HG03280 (cell line): ENCODE results near the gene C9orf72.
"Not testable (repeated sequence)": the region's sequence is repeated elsewhere in the genome, so short reads cannot be mapped to it uniquely, and the experiment has no call there.

Experiments
- ATAC-seq: cut with Tn5 transposase; IDR thresholded peaks from one replicate; pipeline ENCODE4 v1.9.1; 2021; ENCODE audit warnings: mild to moderate bottlenecking, moderate library complexity; ENCODE audit not compliant: unreplicated experiment

Gene C9orf72

GRCh38 chr9:27572918-27573633, at the start of gene C9orf72:
TSS of gene C9orf72 (minus strand) at chr9:27573481. CDS start at chr9:27567120, 6,361 bp downstream.
- ATAC-seq: peak; percentile 65

GRCh38 chr9:27622693-27623340, 49.5 kb upstream of the C9orf72 start:
- no peak for ATAC-seq

GRCh38 chr9:27619743-27620142, 46.5 kb upstream of the C9orf72 start:
- no peak for ATAC-seq

- no peak for ATAC-seq
Measured at GRCh38 chr9:27618066-27618465, 44.8 kb upstream of the C9orf72 start.

- no peak for ATAC-seq
Measured at GRCh38 chr9:27614551-27614950, 41.3 kb upstream of the C9orf72 start.

- ATAC-seq: not testable (repeated sequence)
Measured at GRCh38 chr9:27612036-27612435, 38.8 kb upstream of the C9orf72 start.

- no peak for ATAC-seq
Measured at GRCh38 chr9:27610622-27611021, 37.3 kb upstream of the C9orf72 start.

- ATAC-seq: no peak
Measured at GRCh38 chr9:27602954-27603353, 29.7 kb upstream of the C9orf72 start.

GRCh38 chr9:27602142-27602861, 29.0 kb upstream of the C9orf72 start:
- no peak for ATAC-seq

- ATAC-seq: no peak
Measured at GRCh38 chr9:27601396-27601795, 28.1 kb upstream of the C9orf72 start.

GRCh38 chr9:27600256-27600655, 27.0 kb upstream of the C9orf72 start:
- ATAC-seq: no peak

- no peak for ATAC-seq
Measured at GRCh38 chr9:27599870-27600238, 26.6 kb upstream of the C9orf72 start.

- no peak for ATAC-seq
Measured at GRCh38 chr9:27599102-27599869, 26.0 kb upstream of the C9orf72 start.

- ATAC-seq: no peak
Measured at GRCh38 chr9:27595733-27596132, 22.5 kb upstream of the C9orf72 start.

GRCh38 chr9:27591672-27592071, 18.4 kb upstream of the C9orf72 start:
- ATAC-seq: no peak

- no peak for ATAC-seq
Measured at GRCh38 chr9:27591093-27591492, 17.8 kb upstream of the C9orf72 start.

GRCh38 chr9:27590651-27591050, 17.4 kb upstream of the C9orf72 start:
- ATAC-seq: no peak

GRCh38 chr9:27589462-27589861, 16.2 kb upstream of the C9orf72 start:
- ATAC-seq: no peak

- ATAC-seq: no peak
Measured at GRCh38 chr9:27586304-27586703, 13.0 kb upstream of the C9orf72 start.

GRCh38 chr9:27584931-27585330, 11.7 kb upstream of the C9orf72 start:
- no peak for ATAC-seq

GRCh38 chr9:27582794-27583193, 9.5 kb upstream of the C9orf72 start:
- no peak for ATAC-seq
